ENCODE measurements around the gene TBC1D9B. TPM values are rescaled to one million over a fixed set of nuclear protein-coding genes. Genes with fewer than 3 reads are reported as not detected.

The TBC1D9B gene
- total and polyA plus RNA-seq, 2 of the 13 experiments (the other 11 are each of a cell fraction or from before 2014, with no cell fraction given): 35.0 to 50.0 TPM

- intact Hi-C loops (cut with micrococcal nuclease; ENCODE audit: unreplicated experiment): no loop called here
- Histone ChIP-seq H3K9me3 (ENCODE audit: low read length) (no peaks in the 10 kb centered on the region), H3K27me3 (ENCODE audit: control insufficient read depth in 1 of 2, insufficient read depth in 2 of 2, low read length in 2 of 2) (no peaks in the 10 kb centered on the region), H3K27ac (ENCODE audit: extremely low read length, insufficient read depth, low read length) (no peak overlapping the region), H3K4me2 (ENCODE audit: low read depth, low read length) (no peak overlapping the region), H3K4me1 (ENCODE audit: insufficient read depth, low read length) (peaks cover 17% of the 10 kb centered on the region), H3K36me3 (replicated peaks in 1 of 2; ENCODE audit: control insufficient read depth in 1 of 2, insufficient read depth in 2 of 2, low read length in 2 of 2) (peaks cover 38 to 75% of the 10 kb centered on the region in 2 experiments), H3K9ac (ENCODE audit: insufficient read depth, low read depth, low read length) (no peak overlapping the region), H3K4me3 (replicated peaks in 1 of 3; ENCODE audit: insufficient read depth in 1 of 3, low read depth in 2 of 3, low read length in 3 of 3) (no peak overlapping the region), H2AFZ (ENCODE audit: low read length) (no peak overlapping the region), H4K20me1 (ENCODE audit: insufficient read depth, low read length) (no peaks in the 10 kb centered on the region), H3K79me2 (ENCODE audit: insufficient read depth, low read length) (no peaks in the 10 kb centered on the region)
- no TSS peak for BruUV-seq (replicated peaks)
- in situ Hi-C loops (cut with HindIII; ENCODE audit: extremely low pct_ligation_motif_present, low pct_unique_long_range_greater_than_20kb): no loop called here
- TF ChIP-seq GTF2F1 (IDR thresholded peaks at IDR 0.05; ENCODE audit: low read length): no peak
- TF ChIP-seq, protein P1, sequence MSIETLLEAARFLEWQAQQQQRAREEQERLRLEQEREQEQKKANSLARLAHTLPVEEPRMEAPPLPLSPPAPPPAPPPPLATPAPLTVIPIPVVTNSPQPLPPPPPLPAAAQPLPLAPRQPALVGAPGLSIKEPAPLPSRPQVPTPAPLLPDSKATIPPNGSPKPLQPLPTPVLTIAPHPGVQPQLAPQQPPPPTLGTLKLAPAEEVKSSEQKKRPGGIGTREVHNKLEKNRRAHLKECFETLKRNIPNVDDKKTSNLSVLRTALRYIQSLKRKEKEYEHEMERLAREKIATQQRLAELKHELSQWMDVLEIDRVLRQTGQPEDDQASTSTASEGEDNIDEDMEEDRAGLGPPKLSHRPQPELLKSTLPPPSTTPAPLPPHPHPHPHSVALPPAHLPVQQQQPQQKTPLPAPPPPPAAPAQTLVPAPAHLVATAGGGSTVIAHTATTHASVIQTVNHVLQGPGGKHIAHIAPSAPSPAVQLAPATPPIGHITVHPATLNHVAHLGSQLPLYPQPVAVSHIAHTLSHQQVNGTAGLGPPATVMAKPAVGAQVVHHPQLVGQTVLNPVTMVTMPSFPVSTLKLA (IDR thresholded peaks at IDR 0.05): peak; percentile 23; the same call in 1 of the 2 replicates
- ChIA-PET CTCF (ENCODE audit: low intra/inter-chr PET ratio, low total read pairs) (no interaction called here), POLR2A (no interaction called here)
- WGBS (ENCODE audit: low lambda C conversion rate): 97% methylated on average over 6 of the region's 25 CpGs
- DNase-seq (ENCODE audit: low spot score) (no peak), ATAC-seq (no peak), FAIRE-seq (no peak)
Observed at GRCh38 chr5:179890751-179891682, 16.7 kb downstream of the TBC1D9B start.

- Histone ChIP-seq H3K9me3 (ENCODE audit: low read length) (no peaks in the 10 kb centered on the region), H3K4me2 (ENCODE audit: low read depth, low read length) (no peak overlapping the region), H3K79me2 (ENCODE audit: insufficient read depth, low read length) (no peaks in the 10 kb centered on the region), H3K27me3 (ENCODE audit: control insufficient read depth in 1 of 2, insufficient read depth in 2 of 2, low read length in 2 of 2) (no peaks in the 10 kb centered on the region), H2AFZ (ENCODE audit: low read length) (no peak overlapping the region), H3K4me3 (replicated peaks in 1 of 3; ENCODE audit: insufficient read depth in 1 of 3, low read depth in 2 of 3, low read length in 3 of 3) (no peak overlapping the region), H3K36me3 (replicated peaks in 1 of 2; ENCODE audit: control insufficient read depth in 1 of 2, insufficient read depth in 2 of 2, low read length in 2 of 2) (peaks cover 38 to 76% of the 10 kb centered on the region in 2 experiments), H3K27ac (ENCODE audit: extremely low read length, insufficient read depth, low read length) (no peak overlapping the region), H4K20me1 (ENCODE audit: insufficient read depth, low read length) (no peaks in the 10 kb centered on the region), H3K9ac (ENCODE audit: insufficient read depth, low read depth, low read length) (no peak overlapping the region), H3K4me1 (ENCODE audit: insufficient read depth, low read length) (peaks cover 6% of the 10 kb centered on the region)
- TF ChIP-seq MIER3 (CRISPR knock-in tag; IDR thresholded peaks at IDR 0.05; ENCODE audit: borderline replicate concordance): no peak
- TF ChIP-seq GATA4 (IDR thresholded peaks at IDR 0.05; ENCODE audit: borderline replicate concordance, low read depth): no peak
- no peak for TF ChIP-seq ZNF775 (CRISPR knock-in tag; IDR thresholded peaks at IDR 0.05; ENCODE audit: borderline replicate concordance)
- POLR2A ChIA-PET: no interaction called here
- no TSS peak for BruUV-seq (replicated peaks)
- DNase-seq (ENCODE audit: low spot score) (no peak), ATAC-seq (no peak), FAIRE-seq (no peak)
- 92% methylated on average over 12 of the region's 13 CpGs for WGBS (ENCODE audit: low lambda C conversion rate)
- CTCF ChIA-PET (ENCODE audit: low intra/inter-chr PET ratio, low total read pairs): no interaction called here
- in situ Hi-C loops (cut with HindIII; ENCODE audit: extremely low pct_ligation_motif_present, low pct_unique_long_range_greater_than_20kb): no loop called here
- intact Hi-C loops (cut with micrococcal nuclease; ENCODE audit: unreplicated experiment): no loop called here
Observed at GRCh38 chr5:179889885-179890284, 17.8 kb downstream of the TBC1D9B start.

Measured in HepG2 (cell line).